ENCODE data around the gene CEP112. TPM values are rescaled to one million over a fixed set of nuclear protein-coding genes. Genes with fewer than 3 reads are reported as not detected.

CEP112 gene
- total RNA-seq, 1 experiment from 2014 or later, result 9.5 TPM

DNA sequence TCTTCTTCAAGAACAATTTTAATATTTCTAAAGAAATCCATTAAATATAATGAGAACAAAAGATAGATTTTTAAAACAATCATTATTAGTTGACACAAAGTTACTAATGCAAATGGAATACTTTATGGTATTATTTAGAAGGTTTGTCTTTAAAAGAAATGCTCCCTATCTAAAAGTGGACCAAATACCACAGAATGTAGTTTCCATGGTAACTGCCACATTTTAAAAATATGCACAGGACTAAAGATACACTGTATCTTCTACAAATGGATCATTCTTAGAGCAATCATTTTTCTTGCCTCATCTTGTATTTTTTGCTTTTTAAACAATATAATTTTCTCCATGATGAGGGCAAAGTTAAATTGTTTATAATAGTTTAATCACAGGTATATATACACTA is 296.0 kb downstream of the CEP112 start:
- Histone ChIP-seq H3K4me1 (ENCODE audit: control insufficient read depth, insufficient read depth, low read length) (no peaks in the 10 kb centered on the region), H3K27me3 (ENCODE audit: control insufficient read depth, insufficient read depth, low read length) (no peaks in the 10 kb centered on the region), H3K27ac (ENCODE audit: low read length) (no peak overlapping the region), H3K9me3 (ENCODE audit: control insufficient read depth, insufficient read depth, low read depth, low read length) (no peaks in the 10 kb centered on the region), H3K4me3 (ENCODE audit: low read depth in 2 of 2, low read length in 2 of 2) (no peak overlapping the region), H3K36me3 (ENCODE audit: control insufficient read depth, insufficient read depth, low read length) (no peaks in the 10 kb centered on the region)
- POLR2A ChIA-PET, result no interaction called here
- DNase-seq (ENCODE audit: low read depth, low spot score) (no peak), ATAC-seq (no peak)
- in situ Hi-C loops (cut with HindIII; ENCODE audit: low pct_unique_long_range_greater_than_20kb, low sequenced_read_pairs), result no loop called here
- intact Hi-C loops (cut with micrococcal nuclease; ENCODE audit: unreplicated experiment), result no loop called here
- no peak for TF ChIP-seq SIN3A (IDR thresholded peaks at IDR 0.05; ENCODE audit: borderline replicate concordance, insufficient read depth, low read depth, low read length)
- TF ChIP-seq, protein P1, sequence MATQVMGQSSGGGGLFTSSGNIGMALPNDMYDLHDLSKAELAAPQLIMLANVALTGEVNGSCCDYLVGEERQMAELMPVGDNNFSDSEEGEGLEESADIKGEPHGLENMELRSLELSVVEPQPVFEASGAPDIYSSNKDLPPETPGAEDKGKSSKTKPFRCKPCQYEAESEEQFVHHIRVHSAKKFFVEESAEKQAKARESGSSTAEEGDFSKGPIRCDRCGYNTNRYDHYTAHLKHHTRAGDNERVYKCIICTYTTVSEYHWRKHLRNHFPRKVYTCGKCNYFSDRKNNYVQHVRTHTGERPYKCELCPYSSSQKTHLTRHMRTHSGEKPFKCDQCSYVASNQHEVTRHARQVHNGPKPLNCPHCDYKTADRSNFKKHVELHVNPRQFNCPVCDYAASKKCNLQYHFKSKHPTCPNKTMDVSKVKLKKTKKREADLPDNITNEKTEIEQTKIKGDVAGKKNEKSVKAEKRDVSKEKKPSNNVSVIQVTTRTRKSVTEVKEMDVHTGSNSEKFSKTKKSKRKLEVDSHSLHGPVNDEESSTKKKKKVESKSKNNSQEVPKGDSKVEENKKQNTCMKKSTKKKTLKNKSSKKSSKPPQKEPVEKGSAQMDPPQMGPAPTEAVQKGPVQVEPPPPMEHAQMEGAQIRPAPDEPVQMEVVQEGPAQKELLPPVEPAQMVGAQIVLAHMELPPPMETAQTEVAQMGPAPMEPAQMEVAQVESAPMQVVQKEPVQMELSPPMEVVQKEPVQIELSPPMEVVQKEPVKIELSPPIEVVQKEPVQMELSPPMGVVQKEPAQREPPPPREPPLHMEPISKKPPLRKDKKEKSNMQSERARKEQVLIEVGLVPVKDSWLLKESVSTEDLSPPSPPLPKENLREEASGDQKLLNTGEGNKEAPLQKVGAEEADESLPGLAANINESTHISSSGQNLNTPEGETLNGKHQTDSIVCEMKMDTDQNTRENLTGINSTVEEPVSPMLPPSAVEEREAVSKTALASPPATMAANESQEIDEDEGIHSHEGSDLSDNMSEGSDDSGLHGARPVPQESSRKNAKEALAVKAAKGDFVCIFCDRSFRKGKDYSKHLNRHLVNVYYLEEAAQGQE (IDR thresholded peaks at IDR 0.05; ENCODE audit: insufficient read depth in 1 of 2, low read depth in 2 of 2, low read length in 1 of 2), result no peak
- TF ChIP-seq, protein P2, sequence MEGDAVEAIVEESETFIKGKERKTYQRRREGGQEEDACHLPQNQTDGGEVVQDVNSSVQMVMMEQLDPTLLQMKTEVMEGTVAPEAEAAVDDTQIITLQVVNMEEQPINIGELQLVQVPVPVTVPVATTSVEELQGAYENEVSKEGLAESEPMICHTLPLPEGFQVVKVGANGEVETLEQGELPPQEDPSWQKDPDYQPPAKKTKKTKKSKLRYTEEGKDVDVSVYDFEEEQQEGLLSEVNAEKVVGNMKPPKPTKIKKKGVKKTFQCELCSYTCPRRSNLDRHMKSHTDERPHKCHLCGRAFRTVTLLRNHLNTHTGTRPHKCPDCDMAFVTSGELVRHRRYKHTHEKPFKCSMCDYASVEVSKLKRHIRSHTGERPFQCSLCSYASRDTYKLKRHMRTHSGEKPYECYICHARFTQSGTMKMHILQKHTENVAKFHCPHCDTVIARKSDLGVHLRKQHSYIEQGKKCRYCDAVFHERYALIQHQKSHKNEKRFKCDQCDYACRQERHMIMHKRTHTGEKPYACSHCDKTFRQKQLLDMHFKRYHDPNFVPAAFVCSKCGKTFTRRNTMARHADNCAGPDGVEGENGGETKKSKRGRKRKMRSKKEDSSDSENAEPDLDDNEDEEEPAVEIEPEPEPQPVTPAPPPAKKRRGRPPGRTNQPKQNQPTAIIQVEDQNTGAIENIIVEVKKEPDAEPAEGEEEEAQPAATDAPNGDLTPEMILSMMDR (IDR thresholded peaks at IDR 0.05), result no peak
- TF ChIP-seq POLR2AphosphoS5 (IDR thresholded peaks at IDR 0.05; ENCODE audit: low read depth, low read length), result no peak
- no peak for TF ChIP-seq TCF7L2 (IDR thresholded peaks at IDR 0.05; ENCODE audit: low read depth, low read length)
- BruUV-seq (replicated peaks), result no TSS peak
- CTCF ChIA-PET, result no interaction called here

DNA sequence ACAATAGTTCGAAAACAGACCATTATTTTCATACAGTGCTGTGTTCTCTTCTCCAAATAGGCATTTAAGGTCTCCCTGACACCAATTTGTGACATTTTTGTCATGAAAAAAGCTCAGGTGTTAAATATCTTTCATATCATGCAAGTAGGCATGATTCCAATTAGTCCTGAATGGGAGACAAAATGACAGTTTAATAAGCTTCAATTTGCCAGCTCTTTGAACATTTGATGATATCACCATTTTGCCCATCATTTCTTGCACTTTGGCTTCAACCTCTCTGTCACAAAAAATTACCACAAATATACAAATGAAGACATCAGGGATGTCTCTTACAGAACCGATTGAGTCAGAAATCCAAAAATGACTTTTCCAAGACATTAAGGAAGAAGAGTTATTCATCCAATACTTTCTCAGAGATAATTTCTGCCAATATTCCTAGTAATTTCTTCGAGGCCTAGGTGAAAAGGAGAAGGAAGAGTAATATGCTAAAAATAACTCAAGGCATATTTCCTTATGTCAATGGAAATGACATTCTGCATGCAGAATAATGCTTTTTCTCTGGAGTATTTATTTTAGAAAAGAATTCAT is 298.1 kb downstream of the CEP112 start:
- ATAC-seq, result no peak
- in situ Hi-C loops (cut with HindIII; ENCODE audit: low pct_unique_long_range_greater_than_20kb, low sequenced_read_pairs), result no loop called here

More for the DNA sequence above, 298.1 kb downstream of the CEP112 start:
- CTCF ChIA-PET, result no interaction called here
- intact Hi-C loops (cut with micrococcal nuclease; ENCODE audit: unreplicated experiment), result no loop called here
- BruUV-seq (replicated peaks), result no TSS peak
- POLR2A ChIA-PET, result no interaction called here
- TF ChIP-seq SIN3A (IDR thresholded peaks at IDR 0.05; ENCODE audit: borderline replicate concordance, insufficient read depth, low read depth, low read length) (no peak), TCF7L2 (IDR thresholded peaks at IDR 0.05; ENCODE audit: low read depth, low read length) (no peak), POLR2AphosphoS5 (IDR thresholded peaks at IDR 0.05; ENCODE audit: low read depth, low read length) (no peak)
- TF ChIP-seq, protein P2 (IDR thresholded peaks at IDR 0.05), result no peak
- TF ChIP-seq, protein P1 (IDR thresholded peaks at IDR 0.05; ENCODE audit: insufficient read depth in 1 of 2, low read depth in 2 of 2, low read length in 1 of 2), result no peak
- no peaks in the 10 kb centered on the region for H3K4me1 ChIP-seq (ENCODE audit: control insufficient read depth, insufficient read depth, low read length)
- DNase-seq (ENCODE audit: low read depth, low spot score), result no peak
- no peaks in the 10 kb centered on the region for H3K27me3 ChIP-seq (ENCODE audit: control insufficient read depth, insufficient read depth, low read length)
- no peaks in the 10 kb centered on the region for H3K9me3 ChIP-seq (ENCODE audit: control insufficient read depth, insufficient read depth, low read depth, low read length)
- H3K36me3 ChIP-seq (ENCODE audit: control insufficient read depth, insufficient read depth, low read length), result no peaks in the 10 kb centered on the region
- H3K4me3 ChIP-seq (ENCODE audit: low read depth in 2 of 2, low read length in 2 of 2), result no peak overlapping the region
- H3K27ac ChIP-seq (ENCODE audit: low read length), result no peak overlapping the region
